Astrocyte of the spinal cord (primary cell): ENCODE results near the gene CCDC187.

ENCODE experiments used
- DNase-seq: peaks from one replicate; pipeline ENCODE4 v3.0.0; 2011; ENCODE audit warnings: low read depth, low spot score
- H3K4me3 ChIP-seq: 2 replicates; pipeline ENCODE4 v1.5.1; 2011; ENCODE audit warnings: low read depth, mild to moderate bottlenecking, low read length, moderate library complexity
- in situ Hi-C: cut with HindIII; loops from 2 replicates; pipeline ENCODE4 v1.10.0; 2017; ENCODE audit warnings: low sequenced_read_pairs
- TF ChIP-seq, protein P1 (sequence below): IDR thresholded peaks from 2 replicates; pipeline ENCODE4 v1.5.1; 2012; ENCODE audit warnings: low read depth, mild to moderate bottlenecking, low read length, inconsistent platforms

The CCDC187 gene

GRCh38 chr9:136243631-136244030 lies 60.3 kb downstream of the CCDC187 start:
- no peak for DNase-seq
- in situ Hi-C loops, result no loop called here
- TF ChIP-seq, protein P1, sequence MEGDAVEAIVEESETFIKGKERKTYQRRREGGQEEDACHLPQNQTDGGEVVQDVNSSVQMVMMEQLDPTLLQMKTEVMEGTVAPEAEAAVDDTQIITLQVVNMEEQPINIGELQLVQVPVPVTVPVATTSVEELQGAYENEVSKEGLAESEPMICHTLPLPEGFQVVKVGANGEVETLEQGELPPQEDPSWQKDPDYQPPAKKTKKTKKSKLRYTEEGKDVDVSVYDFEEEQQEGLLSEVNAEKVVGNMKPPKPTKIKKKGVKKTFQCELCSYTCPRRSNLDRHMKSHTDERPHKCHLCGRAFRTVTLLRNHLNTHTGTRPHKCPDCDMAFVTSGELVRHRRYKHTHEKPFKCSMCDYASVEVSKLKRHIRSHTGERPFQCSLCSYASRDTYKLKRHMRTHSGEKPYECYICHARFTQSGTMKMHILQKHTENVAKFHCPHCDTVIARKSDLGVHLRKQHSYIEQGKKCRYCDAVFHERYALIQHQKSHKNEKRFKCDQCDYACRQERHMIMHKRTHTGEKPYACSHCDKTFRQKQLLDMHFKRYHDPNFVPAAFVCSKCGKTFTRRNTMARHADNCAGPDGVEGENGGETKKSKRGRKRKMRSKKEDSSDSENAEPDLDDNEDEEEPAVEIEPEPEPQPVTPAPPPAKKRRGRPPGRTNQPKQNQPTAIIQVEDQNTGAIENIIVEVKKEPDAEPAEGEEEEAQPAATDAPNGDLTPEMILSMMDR, result no peak
- H3K4me3 ChIP-seq, result no peak overlapping the region

DNA sequence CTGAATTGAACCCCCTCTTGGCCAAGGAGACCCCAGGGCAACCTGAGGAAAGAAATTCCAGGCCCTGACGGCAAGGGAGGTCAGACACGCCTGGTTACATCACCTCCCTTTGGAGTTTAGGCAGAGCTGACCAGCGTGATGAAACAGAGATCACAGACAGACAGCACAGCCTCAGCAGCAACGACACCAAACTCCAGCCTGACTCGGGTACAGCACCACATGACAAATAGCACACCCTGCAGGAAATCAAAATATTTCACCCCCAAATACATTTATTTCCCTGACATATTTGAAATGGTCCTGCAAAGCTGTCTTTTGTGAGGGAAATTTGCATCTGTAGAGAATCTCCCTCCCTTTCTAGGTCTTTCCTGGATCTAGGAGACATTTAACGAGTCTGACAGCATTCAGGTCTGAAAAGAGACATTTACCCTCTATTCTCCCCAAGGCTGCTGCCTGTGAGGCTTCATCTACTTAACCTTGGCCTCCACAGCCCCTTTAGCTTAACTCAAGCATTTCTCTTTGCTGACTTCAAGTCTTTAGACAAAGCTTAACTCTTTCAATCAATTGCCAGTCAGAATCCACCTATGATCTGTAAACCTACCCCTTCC lies 60.9 kb downstream of the CCDC187 start:
- no peak for DNase-seq
- H3K4me3 ChIP-seq, result no peak overlapping the region
- TF ChIP-seq, protein P1, result no peak
- in situ Hi-C loops, result no loop called here

DNA sequence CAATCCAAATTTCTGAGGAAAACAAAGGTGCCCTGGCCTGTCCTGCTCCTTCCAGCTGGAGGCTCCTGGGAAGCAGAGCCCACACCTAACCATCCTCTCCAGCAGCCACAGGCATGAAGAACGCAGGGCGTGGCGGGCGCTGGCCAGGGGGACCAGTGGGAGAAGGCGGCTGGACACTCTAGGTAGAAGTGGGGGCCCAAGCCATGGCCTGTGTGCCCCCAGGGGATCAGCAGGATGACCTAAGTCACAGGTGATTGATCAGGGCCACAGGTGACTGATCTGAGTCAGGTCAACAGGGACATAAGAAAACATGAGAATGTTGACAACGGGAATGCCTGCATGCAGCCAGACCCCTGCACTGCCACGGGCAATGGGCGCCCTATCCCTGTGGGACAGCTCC lies 61.6 kb downstream of the CCDC187 start:
- TF ChIP-seq, protein P1, result no peak
- H3K4me3 ChIP-seq, result no peak overlapping the region
- in situ Hi-C loops, result no loop called here
- DNase-seq, result no peak

GRCh38 chr9:136241542-136241941 lies 62.4 kb downstream of the CCDC187 start:
- TF ChIP-seq, protein P1, result no peak
- in situ Hi-C loops, result no loop called here
- no peak for DNase-seq
- no peak overlapping the region for H3K4me3 ChIP-seq

DNA sequence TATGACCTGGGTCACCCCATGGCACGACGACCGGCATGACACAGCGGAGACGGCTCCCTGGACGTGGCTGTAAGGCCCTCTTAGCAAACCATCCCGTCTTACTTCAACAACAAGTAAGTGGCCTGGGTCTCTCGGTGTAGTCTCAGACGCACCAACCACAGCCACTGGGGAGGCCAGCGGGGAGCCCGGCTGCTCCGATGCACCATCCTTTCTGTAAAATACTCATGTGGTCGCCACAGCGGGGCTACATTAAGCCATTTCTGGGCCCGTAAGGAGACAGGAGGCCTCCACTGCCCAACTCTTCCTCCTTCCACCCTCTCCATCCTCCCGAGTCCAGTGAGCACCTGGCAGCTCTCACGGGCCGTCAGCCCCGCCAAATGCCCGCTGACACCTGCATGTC lies 63.0 kb downstream of the CCDC187 start:
- TF ChIP-seq, protein P1, result no peak
- in situ Hi-C loops, result no loop called here
- H3K4me3 ChIP-seq, result no peak overlapping the region
- DNase-seq, result no peak

DNA sequence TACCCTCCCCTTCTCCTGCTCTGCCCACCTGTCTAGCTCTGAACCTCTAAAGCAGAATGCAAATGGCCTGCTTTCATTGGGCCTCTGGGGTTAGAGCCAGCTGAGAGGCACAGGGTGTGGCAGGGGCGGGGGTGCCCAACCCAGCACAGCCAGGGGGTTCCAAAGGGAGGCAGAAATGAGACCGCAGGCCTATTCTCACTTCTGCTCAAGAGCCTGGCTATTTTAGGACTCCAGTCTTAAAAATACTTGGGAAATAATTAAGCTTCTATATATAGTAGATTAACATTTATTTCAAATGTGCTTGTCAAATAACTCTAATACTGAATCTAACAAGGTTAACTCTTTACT lies 63.9 kb downstream of the CCDC187 start:
- in situ Hi-C loops, result no loop called here
- TF ChIP-seq, protein P1, result no peak
- H3K4me3 ChIP-seq, result no peak overlapping the region
- DNase-seq, result no peak
